Stimulated activated CD4-positive, alpha-beta T cell treated with anti-CD3 and anti-CD28 coated beads, Interleukin-1b, Interleukin-23, amount 100 ng/mL, for 4 hours (primary cell): ENCODE data around the gene SHANK1.

ENCODE experiments used
- DNase-seq, 2 donors: peaks; one replicate each; pipeline ENCODE4 v3.0.0-alpha.2; 2020; ENCODE audit warnings: low read depth in 2 of 2

SHANK1 gene

GRCh38 chr19:50728084-50728737 is 8.6 kb upstream of the SHANK1 start:
- peak; percentile 49 to 73 for DNase-seq

GRCh38 chr19:50725911-50726230 is 6.3 kb upstream of the SHANK1 start:
- DNase-seq: no peak

GRCh38 chr19:50725218-50725910 is 5.8 kb upstream of the SHANK1 start:
- DNase-seq: no peak

- DNase-seq: peak; percentile 77 to 90
These were observed 5.1 kb upstream of the SHANK1 start for GRCh38 chr19:50724522-50725217.

DNA sequence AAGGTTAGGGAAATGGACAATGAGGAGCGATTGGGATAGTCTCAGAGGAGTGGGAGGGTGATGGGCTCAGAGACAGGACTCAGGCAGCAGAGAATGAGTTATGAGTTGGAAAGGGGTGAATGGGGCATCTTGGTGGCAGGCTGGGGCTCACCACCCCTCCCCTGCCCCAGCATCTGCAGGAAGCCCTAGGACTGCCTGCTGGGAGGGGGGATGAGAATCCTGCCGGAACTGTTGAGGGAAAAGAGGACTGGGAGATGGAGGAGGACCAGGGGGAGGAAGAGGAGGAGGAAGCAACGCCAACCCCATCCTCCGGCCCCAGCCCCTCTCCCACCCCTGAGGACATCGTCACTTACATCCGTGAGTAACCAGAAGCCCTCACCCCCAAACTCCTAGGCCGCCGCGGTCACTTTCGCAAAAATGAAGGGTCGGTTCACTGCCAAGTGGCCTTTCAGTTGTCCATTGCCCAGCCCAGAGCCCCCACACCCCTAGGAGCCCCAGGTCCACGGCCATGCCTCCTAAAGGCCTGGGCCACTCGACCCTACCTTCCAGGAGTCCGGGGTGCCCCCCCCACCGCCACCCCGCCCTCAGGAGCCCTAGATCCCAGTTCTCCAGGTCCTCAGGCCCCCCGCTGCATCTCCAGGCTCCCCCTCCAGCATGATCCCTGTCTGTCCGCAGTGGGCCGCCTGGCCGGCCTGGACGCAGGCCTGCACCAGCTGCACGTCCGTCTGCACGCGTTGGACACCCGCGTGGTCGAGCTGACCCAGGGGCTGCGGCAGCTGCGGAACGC is 4.3 kb upstream of the SHANK1 start:
- DNase-seq: no peak

GRCh38 chr19:50723069-50723468 is 3.5 kb upstream of the SHANK1 start, which contains the start of gene CLEC11A:
CLEC11A (plus strand) TSS chr19:50723364; CDS start chr19:50723526, 162 bp downstream.
- no peak for DNase-seq

DNA sequence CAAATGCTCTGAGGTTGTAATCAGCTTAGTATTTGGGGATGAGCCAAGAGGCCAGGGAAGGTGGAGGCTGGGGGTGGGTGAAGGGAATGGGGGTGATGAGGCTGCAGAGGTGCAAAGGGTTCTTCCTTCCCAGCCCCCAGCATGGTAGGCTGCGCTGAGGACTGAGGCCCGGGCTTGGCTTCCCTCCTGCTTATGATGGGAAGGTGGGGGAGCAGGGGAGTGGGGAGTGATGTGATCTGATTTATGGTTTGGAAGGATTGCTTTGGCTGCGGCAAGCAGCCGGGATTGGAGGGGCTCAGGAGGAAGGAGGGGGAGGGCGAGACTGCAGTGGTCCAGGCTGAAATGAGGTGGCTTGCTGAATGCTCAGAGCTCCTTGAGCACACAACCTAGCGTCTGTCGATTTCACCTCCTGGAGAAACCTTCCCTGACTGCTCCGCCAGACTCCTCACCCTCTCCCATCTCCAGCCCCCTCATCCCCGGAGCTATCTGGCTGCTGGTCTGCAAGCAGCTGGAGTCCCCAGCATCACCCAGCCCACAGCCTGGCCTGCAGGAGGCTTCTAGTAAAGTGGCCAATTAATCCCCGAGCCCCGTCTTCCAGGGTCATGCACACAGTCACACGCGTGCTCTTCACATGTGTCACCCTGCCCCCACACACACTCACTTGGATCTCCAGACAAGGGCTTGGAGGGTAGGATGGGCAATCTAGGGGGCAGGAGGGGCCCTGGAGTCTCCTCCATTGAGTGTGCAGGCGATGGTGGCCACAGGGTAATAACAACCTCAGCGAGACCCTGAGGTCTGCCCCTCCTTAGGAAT is 2.8 kb upstream of the SHANK1 start:
- no peak for DNase-seq

DNA sequence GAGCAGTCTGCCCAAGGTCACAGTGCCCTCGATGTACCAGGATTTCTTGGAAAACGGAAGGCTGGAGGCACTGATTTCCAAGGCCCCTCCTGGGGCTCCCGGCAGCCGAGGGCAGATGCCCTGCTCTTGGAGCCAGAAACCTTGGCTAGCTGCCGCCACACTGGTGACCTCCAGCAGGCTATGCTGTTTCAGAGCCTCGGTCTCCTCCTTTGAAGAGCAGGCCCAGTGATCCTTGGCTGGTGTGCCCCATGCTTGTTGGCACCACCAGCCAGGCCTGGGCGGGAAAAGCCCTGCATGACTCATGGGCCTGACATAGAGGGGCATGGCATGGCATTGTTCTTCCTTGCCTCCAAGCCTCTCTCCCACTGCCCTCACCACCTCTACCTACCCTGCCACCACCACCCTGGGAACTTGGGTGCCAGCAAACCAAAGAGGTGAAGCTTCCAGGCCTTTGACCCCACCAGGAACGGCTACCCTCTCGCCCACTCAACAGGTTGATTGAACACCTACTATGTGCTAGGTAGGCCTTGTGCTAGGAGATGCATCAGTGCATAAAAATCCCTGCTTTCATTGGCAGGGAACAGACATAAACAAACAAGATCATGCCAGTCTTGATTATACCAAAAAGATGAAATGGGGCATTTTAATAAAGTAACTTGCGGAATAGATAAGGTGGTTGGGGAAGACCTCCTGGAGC is 2.0 kb upstream of the SHANK1 start:
- DNase-seq: no peak

- DNase-seq: no peak
These were observed 1.3 kb upstream of the SHANK1 start for GRCh38 chr19:50720921-50721381.

DNA sequence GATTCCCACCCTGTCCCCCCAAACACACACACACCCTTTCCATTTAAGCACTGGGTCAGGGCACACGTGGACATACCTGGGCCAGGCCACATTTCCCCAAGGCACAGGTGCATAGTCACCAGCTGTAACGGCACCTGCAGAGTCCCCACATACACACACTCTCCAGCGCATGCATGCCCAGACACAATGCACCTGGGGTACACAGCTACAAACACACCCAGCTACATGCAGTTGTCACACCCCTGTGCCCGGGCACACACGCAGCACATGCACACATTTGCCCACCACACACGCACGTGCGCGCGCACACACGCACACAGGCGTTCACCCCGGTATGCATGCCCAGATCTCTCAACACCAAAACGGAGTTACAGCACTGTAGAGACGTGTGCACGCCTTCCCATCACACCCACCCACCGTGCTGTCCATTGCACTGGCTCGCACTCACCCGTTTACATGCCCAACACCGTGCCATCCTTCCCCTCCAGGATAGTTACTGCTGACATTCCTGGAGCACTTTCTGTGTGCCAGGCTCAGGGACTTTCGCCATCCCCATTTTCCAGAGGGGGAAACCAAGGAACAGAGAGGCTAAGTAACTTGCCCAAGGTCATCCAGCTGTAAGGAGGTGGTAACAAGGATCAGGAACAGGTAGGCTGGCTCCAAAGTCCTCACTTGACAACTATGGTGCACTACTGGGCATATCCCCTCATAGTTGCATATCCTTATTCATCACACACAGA is 749 bp upstream of the SHANK1 start:
- DNase-seq: no peak

GRCh38 chr19:50719119-50719435 is 525 bp downstream of the SHANK1 start:
- no peak for DNase-seq

DNA sequence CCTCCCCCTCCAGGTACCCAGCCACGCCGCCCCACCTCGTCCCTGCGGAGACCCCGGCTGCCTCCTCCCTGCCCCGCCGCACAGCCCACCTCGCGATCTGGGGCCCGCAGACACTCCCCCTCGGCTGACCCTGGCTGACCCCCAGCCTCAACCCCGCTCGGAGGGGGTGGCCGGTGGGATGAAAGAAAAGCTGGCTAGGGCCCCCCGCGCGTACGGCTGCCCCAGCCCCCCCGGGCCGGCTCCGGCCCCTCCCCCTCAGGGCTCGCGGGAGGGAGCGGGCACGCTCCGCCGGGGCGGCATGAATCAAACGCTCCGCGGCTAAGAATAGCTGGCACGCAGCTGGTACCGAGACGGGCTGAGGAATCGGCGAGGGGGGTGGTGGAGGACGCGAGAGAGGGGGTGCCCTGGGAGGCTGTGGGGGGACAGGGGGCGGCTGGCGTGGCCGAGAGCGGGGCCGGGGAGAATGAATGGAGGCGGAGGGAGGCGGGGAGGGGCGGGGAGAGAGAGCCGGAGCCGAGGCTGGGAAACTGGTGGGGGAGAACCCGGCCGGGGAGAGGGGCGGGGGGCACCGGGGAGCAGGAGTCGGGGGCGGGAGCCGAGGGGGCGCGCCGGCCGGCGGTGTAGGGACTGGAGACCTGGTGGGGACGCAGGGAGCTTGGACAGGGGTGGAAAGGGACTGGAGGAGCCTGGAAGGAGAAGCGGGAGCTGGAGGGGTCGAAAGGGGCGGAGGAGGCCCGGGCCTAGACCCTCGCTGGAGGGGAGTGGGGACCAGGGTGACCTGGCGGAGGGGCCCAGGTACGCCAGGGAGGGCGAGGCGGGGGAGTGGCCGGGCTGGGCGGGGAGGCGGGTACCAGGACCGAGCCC is 1.1 kb downstream of the SHANK1 start:
- peak in 1 of 2 donors; percentile 15 for DNase-seq

DNA sequence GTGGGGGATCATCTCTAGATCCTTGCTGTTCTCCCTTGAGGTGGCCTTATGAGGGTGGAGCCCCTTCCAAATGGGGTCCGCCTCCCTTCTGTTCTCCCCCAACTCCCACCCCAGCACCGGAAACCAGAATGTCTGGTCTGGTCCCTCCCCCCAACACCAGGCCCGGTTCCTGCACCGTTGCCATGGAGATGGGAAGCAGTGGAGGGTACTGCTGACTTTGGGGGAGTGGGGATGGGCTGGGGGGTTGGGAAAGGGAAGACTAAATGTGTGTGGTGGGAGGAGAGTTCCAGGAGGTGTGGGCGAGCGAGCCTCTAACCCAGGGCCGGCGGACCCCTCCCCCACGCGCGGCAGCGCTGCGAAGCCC is 1.7 kb downstream of the SHANK1 start:
- DNase-seq: no peak

GRCh38 chr19:50717026-50717723 is 2.4 kb downstream of the SHANK1 start:
- no peak for DNase-seq

- no peak for DNase-seq
These were observed 3.2 kb downstream of the SHANK1 start for GRCh38 chr19:50716178-50717025.

GRCh38 chr19:50713556-50714236 is 5.9 kb downstream of the SHANK1 start:
- DNase-seq: no peak

- DNase-seq: no peak
These were observed 6.8 kb downstream of the SHANK1 start for GRCh38 chr19:50712833-50713232.
